GM23338 (cell line): Measurements from ENCODE around the gene SYNPO2. TPM values are rescaled to one million over a fixed set of nuclear protein-coding genes. Genes with fewer than 3 reads are reported as not detected.

ENCODE experiments used
- ATAC-seq: fragments of 200-7000 bp; cut with Tn5 transposase; 3 replicates; pipeline ENCODE4 v1.9.1; 2020
- DNase-seq: peaks from one replicate; pipeline ENCODE4 v3.0.0-alpha.2; 2015; ENCODE audit warnings: low spot score
- H2AFZ ChIP-seq: fragments of 200-600 bp; sonication (generic); 2 replicates; pipeline ENCODE4 v1.8.0; 2016; ENCODE audit warnings: antibody characterized with exemption, mild to moderate bottlenecking, moderate library complexity
- H3F3A ChIP-seq: fragments of 200-600 bp; sonication (generic); replicated peaks from 2 replicates; pipeline ENCODE4 v1.8.0; 2017; ENCODE audit warnings: antibody characterized with exemption, mixed run types, low read depth
- H3K27ac ChIP-seq: fragments of 200-600 bp; sonication (generic); 2 replicates; pipeline ENCODE4 v1.6.1; 2016; ENCODE audit warnings: low read depth
- H3K27me3 ChIP-seq: fragments of 200-600 bp; sonication (generic); 2 replicates; pipeline ENCODE4 v1.8.0; 2016; ENCODE audit warnings: mild to moderate bottlenecking, mixed run types, moderate library complexity; ENCODE audit not compliant: insufficient read depth
- H3K36me3 ChIP-seq: fragments of 200-600 bp; sonication (generic); 2 replicates; pipeline ENCODE4 v1.8.0; 2016; ENCODE audit warnings: mild to moderate bottlenecking; ENCODE audit not compliant: insufficient read depth
- H3K4me1 ChIP-seq: fragments of 200-600 bp; sonication (generic); 2 replicates; pipeline ENCODE4 v1.8.0; 2016; ENCODE audit warnings: mild to moderate bottlenecking, moderate library complexity; ENCODE audit not compliant: insufficient read depth
- H3K4me2 ChIP-seq: fragments of 200-600 bp; sonication (generic); 2 replicates; pipeline ENCODE4 v1.7.1; 2017; ENCODE audit warnings: mixed run types
- H3K4me3 ChIP-seq: fragments of 200-600 bp; sonication (generic); 2 replicates; pipeline ENCODE4 v1.6.1; 2016; ENCODE audit warnings: mixed run types
- H3K79me2 ChIP-seq: fragments of 200-600 bp; sonication (generic); replicated peaks from 2 replicates; pipeline ENCODE4 v1.8.0; 2017; ENCODE audit warnings: mild to moderate bottlenecking; ENCODE audit not compliant: insufficient read depth
- H3K9me2 ChIP-seq: fragments of 200-600 bp; sonication (generic); 2 replicates; pipeline ENCODE4 v1.8.0; 2017; ENCODE audit not compliant: insufficient read depth
- H4K20me1 ChIP-seq: fragments of 200-600 bp; sonication (generic); replicated peaks from 2 replicates; pipeline ENCODE4 v1.8.0; 2017; ENCODE audit warnings: mild to moderate bottlenecking; ENCODE audit not compliant: insufficient read depth
- H3K27ac Mint-ChIP-seq: 2 replicates; pipeline ENCODE4 v1.8.0; 2020; ENCODE audit warnings: inconsistent platforms, mild to moderate bottlenecking, moderate library complexity, mixed read lengths
- H3K27me3 Mint-ChIP-seq: 3 replicates; pipeline ENCODE4 v1.8.0; 2022; ENCODE audit warnings: low read depth, mild to moderate bottlenecking, moderate library complexity, mixed read lengths, inconsistent platforms; ENCODE audit not compliant: insufficient read depth, poor library complexity
- H3K36me3 Mint-ChIP-seq: 3 replicates; pipeline ENCODE4 v1.8.0; 2021; ENCODE audit warnings: low read depth, mild to moderate bottlenecking, inconsistent platforms, moderate library complexity, mixed read lengths
- H3K4me1 Mint-ChIP-seq: 3 replicates; pipeline ENCODE4 v1.8.0; 2020; ENCODE audit warnings: mild to moderate bottlenecking, inconsistent platforms, mixed read lengths
- H3K4me3 Mint-ChIP-seq: 3 replicates; pipeline ENCODE4 v1.8.0; 2021; ENCODE audit warnings: moderate library complexity, mild to moderate bottlenecking, inconsistent platforms, mixed read lengths
- H3K9me3 Mint-ChIP-seq: 3 replicates; pipeline ENCODE4 v1.8.0; 2020; ENCODE audit warnings: moderate library complexity, mild to moderate bottlenecking, inconsistent platforms, mixed read lengths
- CREB1 ChIP-seq: fragments of 250-450 bp; sonication (Bioruptor Pico); IDR thresholded peaks from 2 replicates; pipeline ENCODE4 v1.5.0; 2020; ENCODE audit warnings: low read depth, mild to moderate bottlenecking, moderate library complexity
- CTCF ChIP-seq, 2 experiments: fragments of 200-600 bp in 1 of 2; sonication (generic) in 1 of 2; conservative IDR thresholded peaks; 2 replicates each; pipeline versions ENCODE4 v1.5.1 to v1.6.1; 2016 to 2017; ENCODE audit warnings: antibody characterized with exemption in 2 of 2, low read depth in 2 of 2, mild to moderate bottlenecking in 2 of 2, moderate library complexity in 1 of 2
- ETS1 ChIP-seq: IDR thresholded peaks from 2 replicates; pipeline ENCODE4 v1.6.1; 2016; ENCODE audit warnings: antibody characterized with exemption
- EZH2 ChIP-seq: fragments of 200-600 bp; sonication (generic); IDR thresholded peaks from one replicate; pipeline ENCODE4 v1.8.0; 2017; ENCODE audit warnings: antibody characterized with exemption, mild to moderate bottlenecking, low read depth; ENCODE audit not compliant: unreplicated experiment
- EZH2phosphoT487 ChIP-seq: fragments of 200-600 bp; sonication (generic); IDR thresholded peaks from one replicate; pipeline ENCODE4 v1.8.1; 2018; ENCODE audit warnings: antibody characterized with exemption; ENCODE audit not compliant: unreplicated experiment
- JUNB ChIP-seq: IDR thresholded peaks from one replicate; pipeline ENCODE4 v1.6.1; 2016; ENCODE audit warnings: antibody characterized with exemption; ENCODE audit not compliant: unreplicated experiment
- NANOG ChIP-seq: IDR thresholded peaks from 2 replicates; pipeline ENCODE4 v1.6.1; 2016; ENCODE audit warnings: antibody characterized with exemption, borderline replicate concordance
- POLR2AphosphoS5 ChIP-seq: IDR thresholded peaks from 2 replicates; pipeline ENCODE4 v1.6.1; 2016; ENCODE audit warnings: antibody characterized with exemption, low read depth
- REST ChIP-seq: IDR thresholded peaks from one replicate; pipeline ENCODE4 v1.6.1; 2018; ENCODE audit warnings: antibody characterized with exemption; ENCODE audit not compliant: unreplicated experiment
- STAT1 ChIP-seq: IDR thresholded peaks from one replicate; pipeline ENCODE4 v1.6.1; 2016; ENCODE audit warnings: antibody characterized with exemption; ENCODE audit not compliant: unreplicated experiment
- ZNF114 ChIP-seq: fragments of 250-450 bp; sonication (Bioruptor Pico); IDR thresholded peaks from 2 replicates; pipeline ENCODE4 v1.5.0; 2020; ENCODE audit warnings: mild to moderate bottlenecking, moderate library complexity
- ZNF331 ChIP-seq: fragments of 250-450 bp; sonication (Bioruptor Pico); IDR thresholded peaks from 2 replicates; pipeline ENCODE4 v1.5.0; 2020; ENCODE audit warnings: low read depth, mild to moderate bottlenecking, moderate library complexity
- polyA plus RNA-seq: library from polyadenylated mRNA; unstranded; fragments of >200 nt; fragmentation: Nextera tagmentation; extraction: Ambion mirVana; gene quantifications from 2 replicates; pipeline ENCODE4 v1.2.1, GENCODE V29; 2016
- total RNA-seq: library from RNA; depleted of rRNA; stranded (reverse); fragments of >200 nt; shearing (Covaris generic); gene quantifications from 2 replicates; pipeline ENCODE4 v1.2.3, GENCODE V29; 2014

The SYNPO2 gene
- total and polyA plus RNA-seq, 2 experiments from 2014 or later, result 2.1 to 3.4 TPM

GRCh38 chr4:118884716-118885115, 3.9 kb upstream of the SYNPO2 start (continued):
- TF ChIP-seq ETS1 (no peak), CREB1 (CRISPR knock-in tag) (no peak), ZNF114 (CRISPR knock-in tag) (no peak), CTCF (conservative IDR thresholded peaks at IDR 0.05; ENCODE audit: low read depth in 2 of 2) (no peak), POLR2AphosphoS5 (no peak), NANOG (no peak)

GRCh38 chr4:118889312-118889691, 648 bp downstream of the SYNPO2 start:
- no peaks in the 10 kb centered on the region for H3K27me3 ChIP-seq
- H3K9me2 ChIP-seq, result no peaks in the 10 kb centered on the region
- peak overlapping the region; percentile 58 for H3K4me3 ChIP-seq
- peaks cover 15% of the 10 kb centered on the region; the same call in 1 of the 2 replicates for H3K4me1 ChIP-seq
- ATAC-seq (no peak), DNase-seq (no peak)
- H3K36me3 Mint-ChIP-seq, result no peaks in the 10 kb centered on the region
- H3K4me1 Mint-ChIP-seq, result peaks cover 23% of the 10 kb centered on the region
- H2AFZ ChIP-seq, result no peak overlapping the region
- peak overlapping the region; percentile 87 for H3K4me2 ChIP-seq
- H3K36me3 ChIP-seq, result no peaks in the 10 kb centered on the region
- no peak overlapping the region for H3K27ac ChIP-seq
- H3K79me2 ChIP-seq, result no peaks in the 10 kb centered on the region
- peaks cover 4% of the 10 kb centered on the region for H3K27me3 Mint-ChIP-seq
- H3K4me3 Mint-ChIP-seq, result peak overlapping the region; percentile 78
- no peaks in the 10 kb centered on the region for H4K20me1 ChIP-seq
- no peaks in the 10 kb centered on the region for H3F3A ChIP-seq
- H3K27ac Mint-ChIP-seq, result 0 out of 2 replicates have a peak overlapping the region, but pooled peaks have one; percentile 15
- no peaks in the 10 kb centered on the region for H3K9me3 Mint-ChIP-seq
- no peak for TF ChIP-seq ZNF331 (CRISPR knock-in tag)
- no peak for TF ChIP-seq NANOG
- TF ChIP-seq ETS1, result no peak
- TF ChIP-seq POLR2AphosphoS5, result no peak
- TF ChIP-seq JUNB, result no peak
- TF ChIP-seq EZH2, result no peak
- TF ChIP-seq ZNF114 (CRISPR knock-in tag), result no peak
- no peak for TF ChIP-seq CTCF (conservative IDR thresholded peaks at IDR 0.05; ENCODE audit: low read depth in 2 of 2)
- no peak for TF ChIP-seq EZH2phosphoT487
- TF ChIP-seq STAT1, result no peak
- TF ChIP-seq CREB1 (CRISPR knock-in tag), result no peak
- TF ChIP-seq REST, result no peak
